HG02884 (cell line): ENCODE data around the gene BARX1.
"Not testable (repeated sequence)": the region's sequence is repeated elsewhere in the genome, so short reads cannot be mapped to it uniquely, and the experiment has no call there.

Experiments used
- ATAC-seq: cut with Tn5 transposase; IDR thresholded peaks from one replicate; pipeline ENCODE4 v1.9.1; 2021; ENCODE audit warnings: mild to moderate bottlenecking, moderate library complexity; ENCODE audit not compliant: unreplicated experiment

BARX1 gene

GRCh38 chr9:93967020-93967803, 12.1 kb upstream of the BARX1 start:
- no peak for ATAC-seq

GRCh38 chr9:93965830-93966577, 10.8 kb upstream of the BARX1 start:
- no peak for ATAC-seq

- ATAC-seq, result no peak
Measured at GRCh38 chr9:93964685-93965084, 9.5 kb upstream of the BARX1 start.

GRCh38 chr9:93963969-93964368, 8.8 kb upstream of the BARX1 start:
- no peak for ATAC-seq

GRCh38 chr9:93963489-93963888, 8.3 kb upstream of the BARX1 start:
- not testable (repeated sequence) for ATAC-seq

- no peak for ATAC-seq
Measured at GRCh38 chr9:93962561-93963440, 7.6 kb upstream of the BARX1 start.

- ATAC-seq, result no peak
Measured at GRCh38 chr9:93962017-93962416, 6.9 kb upstream of the BARX1 start.

- ATAC-seq, result no peak
Measured at GRCh38 chr9:93960971-93961841, 6.1 kb upstream of the BARX1 start.

GRCh38 chr9:93960221-93960970, 5.2 kb upstream of the BARX1 start:
- ATAC-seq, result no peak

- no peak for ATAC-seq
Measured at GRCh38 chr9:93959739-93960154, 4.6 kb upstream of the BARX1 start.

- ATAC-seq, result no peak
Measured at GRCh38 chr9:93958819-93959682, 3.9 kb upstream of the BARX1 start.

- no peak for ATAC-seq
Measured at GRCh38 chr9:93958121-93958818, 3.1 kb upstream of the BARX1 start.

GRCh38 chr9:93955981-93956784, 1.0 kb upstream of the BARX1 start:
- ATAC-seq, result no peak

- ATAC-seq, result no peak
Measured at GRCh38 chr9:93954434-93955061, 607 bp downstream of the BARX1 start.

GRCh38 chr9:93953496-93954433, 1.4 kb downstream of the BARX1 start:
- ATAC-seq, result no peak
